Retinal pigment epithelial cell (primary cell): ENCODE measurements around the gene TMC6.
A peak's percentile ranks its signal among the peaks of the same experiment; 100 is the strongest.
"Not testable (repeated sequence)": the region's sequence is repeated elsewhere in the genome, so short reads cannot be mapped to it uniquely, and the experiment has no call there.

ENCODE experiments used
- DNase-seq: peaks from one replicate; pipeline ENCODE4 v3.0.0-alpha.2; 2010; ENCODE audit warnings: low read depth
- H3K4me3 ChIP-seq: 2 replicates; pipeline ENCODE4 v1.5.1; 2011; ENCODE audit warnings: mild to moderate bottlenecking, low read length, control low read depth, moderate library complexity
- CTCF ChIP-seq: conservative IDR thresholded peaks from 2 replicates; pipeline ENCODE4 v1.5.1; 2011; ENCODE audit warnings: low read depth, low read length, control low read depth, inconsistent platforms

TMC6 gene

GRCh38 chr17:78117027-78117981 is 11.3 kb downstream of the TMC6 start:
- peak; percentile 61 for TF ChIP-seq CTCF
- H3K4me3 ChIP-seq, result no peak overlapping the region
- no peak for DNase-seq

- H3K4me3 ChIP-seq, result no peak overlapping the region
- no peak for DNase-seq
- TF ChIP-seq CTCF, result no peak
These were observed 12.1 kb downstream of the TMC6 start for GRCh38 chr17:78116411-78116810.

- H3K4me3 ChIP-seq, DNase-seq: not testable (repeated sequence)
These were observed 12.8 kb downstream of the TMC6 start for GRCh38 chr17:78115803-78116202.

GRCh38 chr17:78114831-78115723 is 13.5 kb downstream of the TMC6 start:
- H3K4me3 ChIP-seq, result no peak overlapping the region
- DNase-seq, result peak; percentile 79
- TF ChIP-seq CTCF, result no peak

GRCh38 chr17:78113804-78114785 is 14.5 kb downstream of the TMC6 start:
- no peak for DNase-seq
- no peak overlapping the region for H3K4me3 ChIP-seq
- no peak for TF ChIP-seq CTCF

- no peak for DNase-seq
- no peak overlapping the region for H3K4me3 ChIP-seq
- TF ChIP-seq CTCF, result peak; percentile 95
These were observed 15.8 kb downstream of the TMC6 start for GRCh38 chr17:78112518-78113471.
